ENCODE measurements around the gene CA10.

Gene CA10

DNA sequence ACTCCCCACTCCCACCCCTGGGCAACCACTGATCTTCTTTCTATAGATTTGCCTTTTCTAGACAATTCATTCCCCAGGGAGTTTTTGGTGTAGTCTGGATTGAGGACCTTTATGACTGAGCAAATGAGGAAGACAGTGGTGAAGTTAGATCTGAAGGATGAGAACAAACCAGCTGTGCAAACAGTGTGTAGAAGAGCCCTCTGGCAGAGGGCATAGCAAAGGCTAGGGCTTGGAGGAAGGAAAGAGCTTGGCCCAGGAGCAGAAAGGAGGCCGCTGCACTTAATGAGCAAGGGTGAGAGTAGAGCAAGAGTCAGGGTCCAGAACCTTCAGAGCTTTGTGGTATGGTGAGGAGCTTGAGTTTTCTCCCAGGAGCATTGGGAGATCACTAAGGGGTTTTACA, 352.7 kb downstream of the CA10 start:
- no peak for DNase-seq (ENCODE audit: low read depth)
- H3K4me3 ChIP-seq (ENCODE audit: low read length): no peak overlapping the region
- TF ChIP-seq, protein P1, sequence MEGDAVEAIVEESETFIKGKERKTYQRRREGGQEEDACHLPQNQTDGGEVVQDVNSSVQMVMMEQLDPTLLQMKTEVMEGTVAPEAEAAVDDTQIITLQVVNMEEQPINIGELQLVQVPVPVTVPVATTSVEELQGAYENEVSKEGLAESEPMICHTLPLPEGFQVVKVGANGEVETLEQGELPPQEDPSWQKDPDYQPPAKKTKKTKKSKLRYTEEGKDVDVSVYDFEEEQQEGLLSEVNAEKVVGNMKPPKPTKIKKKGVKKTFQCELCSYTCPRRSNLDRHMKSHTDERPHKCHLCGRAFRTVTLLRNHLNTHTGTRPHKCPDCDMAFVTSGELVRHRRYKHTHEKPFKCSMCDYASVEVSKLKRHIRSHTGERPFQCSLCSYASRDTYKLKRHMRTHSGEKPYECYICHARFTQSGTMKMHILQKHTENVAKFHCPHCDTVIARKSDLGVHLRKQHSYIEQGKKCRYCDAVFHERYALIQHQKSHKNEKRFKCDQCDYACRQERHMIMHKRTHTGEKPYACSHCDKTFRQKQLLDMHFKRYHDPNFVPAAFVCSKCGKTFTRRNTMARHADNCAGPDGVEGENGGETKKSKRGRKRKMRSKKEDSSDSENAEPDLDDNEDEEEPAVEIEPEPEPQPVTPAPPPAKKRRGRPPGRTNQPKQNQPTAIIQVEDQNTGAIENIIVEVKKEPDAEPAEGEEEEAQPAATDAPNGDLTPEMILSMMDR (conservative IDR thresholded peaks at IDR 0.05; ENCODE audit: low read depth, low read length): no peak

- no peak overlapping the region for H3K4me3 ChIP-seq (ENCODE audit: low read length)
- TF ChIP-seq, protein P1 (conservative IDR thresholded peaks at IDR 0.05; ENCODE audit: low read depth, low read length): no peak
- DNase-seq (ENCODE audit: low read depth): no peak
Observed at GRCh38 chr17:51805185-51805584, 353.3 kb downstream of the CA10 start.

DNA sequence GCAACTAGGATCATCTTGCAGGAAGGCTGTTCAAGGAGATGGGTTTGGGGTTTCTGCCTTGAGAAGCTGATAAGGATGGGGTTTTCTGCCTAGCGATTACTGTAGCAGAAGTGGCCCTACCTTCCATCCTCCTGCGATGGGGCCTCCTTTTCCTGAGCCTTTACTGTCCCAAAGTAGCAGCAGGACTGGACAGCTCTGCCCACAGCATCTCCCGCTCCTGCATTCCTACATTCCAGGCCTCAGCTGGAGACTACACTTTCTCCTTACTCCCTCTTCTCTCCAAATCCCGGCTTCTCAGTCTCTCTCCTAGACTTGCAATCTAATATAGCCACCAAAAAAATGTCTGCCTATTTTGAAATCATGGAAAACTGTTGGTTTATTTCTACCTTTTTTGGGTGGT, 355.4 kb downstream of the CA10 start:
- no peak for DNase-seq (ENCODE audit: low read depth)
- TF ChIP-seq, protein P1 (conservative IDR thresholded peaks at IDR 0.05; ENCODE audit: low read depth, low read length): no peak
- H3K4me3 ChIP-seq (ENCODE audit: low read length): no peak overlapping the region

- no peak for DNase-seq (ENCODE audit: low read depth)
- TF ChIP-seq, protein P1 (conservative IDR thresholded peaks at IDR 0.05; ENCODE audit: low read depth, low read length): no peak
Observed at GRCh38 chr17:51802544-51802943, 356.0 kb downstream of the CA10 start.

DNA sequence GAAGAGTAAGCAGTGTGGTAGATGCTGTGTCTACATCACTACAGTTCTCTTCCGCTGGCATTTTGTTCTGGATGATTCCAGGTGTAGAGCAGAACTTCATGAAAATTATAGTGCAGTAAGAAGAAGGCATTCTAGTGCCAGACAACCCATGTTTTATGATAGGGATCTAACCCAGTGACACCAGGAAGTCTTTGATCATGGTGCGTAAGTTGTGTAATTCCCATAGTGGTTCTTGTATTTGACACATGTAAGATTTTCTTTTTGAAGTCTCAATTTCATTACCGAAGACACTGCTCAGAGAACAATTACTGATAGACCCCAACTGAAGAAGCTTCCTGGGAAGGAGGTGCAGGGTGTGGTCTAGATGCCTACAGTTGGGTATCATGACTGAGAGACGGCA, 356.9 kb downstream of the CA10 start:
- DNase-seq (ENCODE audit: low read depth): no peak
- TF ChIP-seq, protein P1 (conservative IDR thresholded peaks at IDR 0.05; ENCODE audit: low read depth, low read length): no peak
- no peak overlapping the region for H3K4me3 ChIP-seq (ENCODE audit: low read length)

More at GRCh38 chr17:51802544-51802943, 356.0 kb downstream of the CA10 start:
- no peak overlapping the region for H3K4me3 ChIP-seq (ENCODE audit: low read length)

GRCh38 chr17:51799981-51800380, 358.5 kb downstream of the CA10 start:
- TF ChIP-seq, protein P1 (conservative IDR thresholded peaks at IDR 0.05; ENCODE audit: low read depth, low read length): no peak
- no peak for DNase-seq (ENCODE audit: low read depth)
- H3K4me3 ChIP-seq (ENCODE audit: low read length): no peak overlapping the region

GRCh38 chr17:51799240-51799639, 359.3 kb downstream of the CA10 start:
- TF ChIP-seq, protein P1 (conservative IDR thresholded peaks at IDR 0.05; ENCODE audit: low read depth, low read length): no peak
- no peak for DNase-seq (ENCODE audit: low read depth)
- no peak overlapping the region for H3K4me3 ChIP-seq (ENCODE audit: low read length)

All from retinal pigment epithelial cell (primary cell).